CD4-positive, alpha-beta T cell treated with Interleukin-15 for 4 hours (primary cell): ENCODE measurements around the gene CELF5.

Experiments
- DNase-seq: peaks from one replicate; pipeline ENCODE4 v3.0.0-alpha.2; 2020; ENCODE audit warnings: low spot score

Gene CELF5

GRCh38 chr19:3224346-3225168 lies at the start of gene CELF5:
TSS of gene CELF5 (plus strand) at chr19:3224661. CDS start at chr19:3224740, 79 bp downstream.
- DNase-seq: peak; percentile 43

DNA sequence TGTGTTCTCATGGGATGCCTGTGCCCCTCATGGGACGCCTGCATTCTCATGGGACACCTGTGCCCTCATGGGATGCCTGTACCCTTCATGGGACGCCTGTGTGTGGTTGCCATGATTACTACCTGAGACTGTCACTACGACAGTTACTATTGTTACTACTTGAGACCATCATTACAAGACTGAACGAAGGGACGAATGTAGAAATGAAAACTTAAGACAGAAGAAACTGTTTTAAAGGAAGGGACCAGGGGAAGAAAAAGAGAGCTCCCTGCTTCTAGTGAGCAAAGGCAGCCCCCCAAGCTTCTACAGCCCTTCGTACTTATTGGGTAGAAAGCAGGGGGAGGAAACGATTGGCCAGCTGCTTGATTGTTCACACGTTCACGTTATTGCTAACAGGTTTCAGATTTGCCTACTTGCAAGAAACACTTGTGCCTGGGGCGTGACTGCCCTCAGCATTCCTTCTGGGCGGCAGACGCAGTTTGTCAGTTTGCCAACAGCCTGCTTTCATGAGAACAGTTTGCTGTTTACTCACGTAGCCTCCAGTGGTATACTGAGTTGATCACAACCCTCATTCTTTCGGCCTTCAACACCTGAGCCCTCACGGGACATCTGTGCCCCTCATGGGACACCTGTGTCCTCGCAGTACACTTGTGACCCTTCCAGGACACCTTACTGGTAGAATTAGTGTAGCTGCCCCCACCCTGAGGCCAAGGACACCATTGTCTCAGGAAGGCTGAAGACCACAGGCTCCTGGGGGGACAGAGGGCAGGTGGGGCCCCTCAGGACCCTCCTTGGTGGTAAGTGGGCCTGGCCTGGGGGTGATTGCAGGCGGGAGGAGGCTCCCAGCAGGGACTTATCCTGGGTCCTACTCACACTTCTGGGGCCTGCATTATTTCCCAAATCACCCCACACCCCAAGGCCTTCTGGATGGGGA lies 48.4 kb upstream of the CELF5 start:
- peak; percentile 51 for DNase-seq

- DNase-seq: peak; percentile 86
Measured at GRCh38 chr19:3176715-3177501, 47.6 kb upstream of the CELF5 start.

DNA sequence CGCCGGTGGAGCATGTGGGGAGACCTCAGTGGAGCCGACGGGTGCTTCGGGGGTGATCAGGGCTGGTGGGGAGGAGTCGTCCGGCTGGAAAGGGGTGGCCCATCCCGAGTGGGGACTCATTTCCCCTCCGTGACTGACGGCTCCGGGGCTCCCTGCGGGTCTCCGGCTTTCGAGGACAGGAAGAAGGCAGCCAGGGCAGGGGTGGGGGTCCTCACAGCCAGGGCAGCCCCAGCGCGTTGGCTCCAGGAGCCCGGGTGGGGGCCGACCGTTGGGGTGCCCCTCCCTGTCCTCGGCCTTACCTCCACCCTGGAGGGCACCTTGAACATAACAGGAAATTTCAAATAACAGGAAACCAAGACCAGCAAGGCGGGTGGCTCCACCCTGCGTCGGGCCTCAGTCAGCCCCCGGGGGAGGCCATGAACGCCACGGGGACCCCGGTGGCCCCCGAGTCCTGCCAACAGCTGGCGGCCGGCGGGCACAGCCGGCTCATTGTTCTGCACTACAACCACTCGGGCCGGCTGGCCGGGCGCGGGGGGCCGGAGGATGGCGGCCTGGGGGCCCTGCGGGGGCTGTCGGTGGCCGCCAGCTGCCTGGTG lies 46.0 kb upstream of the CELF5 start, which contains the start of gene S1PR4:
Gene S1PR4 (plus strand): TSS at position 393 of the 596 bp plus-strand sequence. CDS start 24 bp downstream, at position 417.
- peak; percentile 80 for DNase-seq

DNA sequence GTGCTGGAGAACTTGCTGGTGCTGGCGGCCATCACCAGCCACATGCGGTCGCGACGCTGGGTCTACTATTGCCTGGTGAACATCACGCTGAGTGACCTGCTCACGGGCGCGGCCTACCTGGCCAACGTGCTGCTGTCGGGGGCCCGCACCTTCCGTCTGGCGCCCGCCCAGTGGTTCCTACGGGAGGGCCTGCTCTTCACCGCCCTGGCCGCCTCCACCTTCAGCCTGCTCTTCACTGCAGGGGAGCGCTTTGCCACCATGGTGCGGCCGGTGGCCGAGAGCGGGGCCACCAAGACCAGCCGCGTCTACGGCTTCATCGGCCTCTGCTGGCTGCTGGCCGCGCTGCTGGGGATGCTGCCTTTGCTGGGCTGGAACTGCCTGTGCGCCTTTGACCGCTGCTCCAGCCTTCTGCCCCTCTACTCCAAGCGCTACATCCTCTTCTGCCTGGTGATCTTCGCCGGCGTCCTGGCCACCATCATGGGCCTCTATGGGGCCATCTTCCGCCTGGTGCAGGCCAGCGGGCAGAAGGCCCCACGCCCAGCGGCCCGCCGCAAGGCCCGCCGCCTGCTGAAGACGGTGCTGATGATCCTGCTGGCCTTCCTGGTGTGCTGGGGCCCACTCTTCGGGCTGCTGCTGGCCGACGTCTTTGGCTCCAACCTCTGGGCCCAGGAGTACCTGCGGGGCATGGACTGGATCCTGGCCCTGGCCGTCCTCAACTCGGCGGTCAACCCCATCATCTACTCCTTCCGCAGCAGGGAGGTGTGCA lies 45.3 kb upstream of the CELF5 start:
- DNase-seq: no peak

- no peak for DNase-seq
Measured at GRCh38 chr19:3179739-3180293, 44.6 kb upstream of the CELF5 start.

DNA sequence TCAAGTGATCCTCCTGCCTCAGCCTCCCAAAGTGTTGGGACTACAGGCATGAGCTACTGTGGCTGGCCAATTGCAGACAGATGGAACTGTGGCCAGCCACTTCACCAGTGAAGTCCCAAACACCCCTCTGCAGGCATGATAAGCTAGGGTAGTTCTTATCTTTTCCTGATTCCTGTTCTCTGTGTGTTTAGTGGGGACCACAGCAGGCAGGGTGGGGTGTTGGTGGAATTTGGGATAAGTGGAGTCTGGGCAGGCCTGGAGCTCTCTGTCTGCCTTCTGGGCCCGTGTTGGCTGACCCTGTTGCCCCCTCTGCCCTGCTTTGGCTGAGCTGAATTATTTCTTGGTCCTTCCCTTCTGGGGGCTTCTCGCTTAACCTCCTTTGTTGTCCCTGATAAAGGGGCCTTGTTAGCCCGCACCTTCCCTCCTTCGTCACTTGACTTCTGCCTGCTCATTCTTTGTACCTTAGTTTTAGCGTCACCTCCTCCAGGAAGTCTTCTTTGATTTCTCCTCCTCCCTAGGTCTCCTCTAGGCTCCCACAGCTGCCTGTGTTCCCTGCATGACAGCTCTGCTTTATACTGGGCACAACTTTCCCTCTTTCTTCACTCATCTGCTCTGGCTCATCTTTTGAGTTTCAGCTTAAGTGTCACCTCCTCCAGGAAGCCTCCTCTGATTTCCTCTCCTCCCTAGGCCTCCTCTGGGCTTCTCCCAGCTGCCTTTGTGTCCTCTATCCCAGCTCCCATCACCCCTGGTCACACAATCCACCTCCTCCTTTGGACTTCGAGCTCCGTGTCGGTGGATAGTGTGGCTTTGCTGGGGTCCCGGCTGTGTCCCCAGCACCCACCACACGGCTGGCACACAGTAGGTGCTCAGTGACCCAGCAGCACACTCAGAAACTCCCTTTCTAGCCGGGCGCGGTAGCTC lies 40.5 kb upstream of the CELF5 start:
- DNase-seq: no peak

GRCh38 chr19:3184847-3185460 lies 39.5 kb upstream of the CELF5 start:
- DNase-seq: no peak

- peak; percentile 94 for DNase-seq
Measured at GRCh38 chr19:3185461-3186159, 38.9 kb upstream of the CELF5 start, which contains the start of gene NCLN. TSS of gene NCLN (plus strand) at chr19:3185930. CDS start at chr19:3186031, 101 bp downstream.

- DNase-seq: no peak
Measured at GRCh38 chr19:3186160-3186688, 38.2 kb upstream of the CELF5 start.

DNA sequence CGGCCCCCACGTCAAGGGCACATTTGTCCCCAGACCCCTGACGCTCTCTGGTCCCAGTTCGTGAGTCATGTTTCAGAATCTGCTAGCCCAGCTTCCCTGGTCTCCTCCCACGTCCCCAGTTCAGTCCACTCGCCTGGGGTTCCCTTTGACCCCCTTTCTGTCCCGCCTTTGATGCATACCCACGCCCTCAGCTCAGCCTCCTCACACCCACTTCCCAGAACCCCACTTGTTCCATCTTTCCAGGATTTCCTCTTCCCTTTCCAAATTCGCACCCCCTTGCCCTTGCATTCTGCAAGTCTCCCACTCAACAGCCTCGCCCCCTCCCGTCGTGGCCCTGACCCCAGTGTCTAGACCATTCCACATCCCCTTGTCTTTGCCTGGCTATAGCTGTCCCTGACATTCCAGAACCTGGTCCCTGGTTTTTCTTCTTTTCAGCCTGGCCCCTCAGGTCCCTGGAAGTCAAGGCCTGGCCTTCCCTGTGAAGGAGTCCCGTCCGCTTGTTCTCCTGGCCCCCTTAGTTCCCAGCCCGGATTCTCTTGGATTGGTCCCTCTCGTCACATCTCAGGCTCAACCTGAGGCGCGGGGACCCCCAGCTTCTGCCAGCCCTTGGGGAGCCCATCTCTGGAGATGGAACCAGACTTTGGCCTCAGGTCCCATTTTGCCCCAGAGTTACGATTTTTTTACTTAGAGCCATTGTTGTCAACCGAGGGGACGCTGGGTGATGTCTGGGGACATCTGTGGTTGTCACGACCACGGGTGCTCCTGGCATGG lies 37.4 kb upstream of the CELF5 start:
- no peak for DNase-seq

- no peak for DNase-seq
Measured at GRCh38 chr19:3187662-3188511, 36.6 kb upstream of the CELF5 start.

GRCh38 chr19:3188627-3189596 lies 35.5 kb upstream of the CELF5 start:
- DNase-seq: no peak

- DNase-seq: no peak
Measured at GRCh38 chr19:3189702-3190469, 34.6 kb upstream of the CELF5 start.
